NCI-H774 (cell line): Measurements from ENCODE around the gene SMARCD3.
A peak's percentile ranks its signal among the peaks of the same experiment; 100 is the strongest.

ENCODE experiments used
- DNase-seq: peaks from one replicate; lab custom pipeline; 2025; lab: John Stamatoyannopoulos, UW

Gene SMARCD3

DNA sequence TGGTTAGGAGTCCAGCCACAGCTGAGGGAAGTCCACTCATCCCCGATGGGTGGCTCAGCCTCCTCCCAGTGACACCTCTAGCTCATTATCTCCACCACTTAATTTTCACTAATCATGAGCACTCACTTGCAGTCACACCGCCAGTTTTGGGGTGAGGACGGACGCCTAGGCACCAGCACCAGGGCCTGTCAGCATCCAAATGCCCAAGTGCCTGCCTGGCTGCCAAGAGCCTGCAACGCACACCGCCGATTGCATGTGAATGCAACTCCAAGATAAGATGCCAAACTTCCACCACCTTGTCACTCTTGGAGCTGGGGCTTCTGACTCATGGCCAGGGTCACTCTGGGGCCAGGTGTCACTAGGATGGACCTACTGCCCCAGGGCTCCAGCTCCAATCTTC lies 24.4 kb upstream of the SMARCD3 start:
- DNase-seq, result no peak

DNA sequence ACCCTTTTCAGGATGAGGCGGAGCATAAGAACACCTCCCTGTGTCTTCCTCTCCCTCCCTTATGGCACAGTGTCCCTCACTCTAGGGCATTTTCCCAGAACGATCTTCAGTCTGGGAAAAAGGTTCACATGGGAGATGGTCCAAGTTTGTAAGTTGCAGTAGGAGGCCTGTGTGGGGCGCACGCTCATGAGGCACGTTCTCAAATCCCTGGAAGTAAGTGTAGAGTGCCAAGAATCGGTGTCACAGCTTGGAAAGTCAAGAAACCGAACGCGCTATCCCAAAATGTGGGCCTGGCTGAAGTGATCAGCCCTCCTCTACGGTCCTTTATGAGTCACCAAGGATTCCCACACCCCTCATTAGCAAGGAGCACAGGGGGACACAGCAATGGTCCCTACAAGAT lies 23.9 kb upstream of the SMARCD3 start:
- DNase-seq, result no peak

DNA sequence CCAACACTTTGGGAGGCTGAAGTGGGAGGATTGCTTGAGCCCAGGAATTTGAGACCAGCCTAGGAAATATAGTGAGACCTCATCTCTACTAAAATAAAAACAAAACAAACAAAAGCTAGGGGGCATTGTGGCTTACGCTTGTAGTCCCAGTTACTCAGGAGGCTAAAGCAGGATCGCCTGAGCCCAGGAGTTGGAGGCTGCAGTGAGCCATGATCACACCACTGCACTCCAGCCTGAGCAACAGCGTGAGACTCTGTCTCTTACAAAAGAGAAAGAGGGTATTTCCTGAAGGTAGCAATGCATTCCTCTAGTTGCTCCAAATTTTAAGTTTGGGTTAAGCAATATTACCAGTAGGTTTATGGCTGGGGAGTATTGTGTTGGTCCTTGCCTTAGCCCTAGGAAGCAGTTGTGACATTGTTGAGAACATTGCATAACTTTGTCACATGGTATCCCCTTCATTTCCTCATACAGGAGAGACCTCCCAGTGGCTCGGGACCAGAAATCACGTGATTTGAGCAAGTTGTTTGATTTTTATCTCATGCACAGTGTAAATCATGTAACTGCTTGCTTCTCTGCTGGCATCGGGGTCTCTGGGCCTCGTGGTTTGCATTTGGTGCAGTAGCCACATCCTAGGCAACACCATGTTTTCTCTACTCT lies 23.3 kb upstream of the SMARCD3 start:
- no peak for DNase-seq

DNA sequence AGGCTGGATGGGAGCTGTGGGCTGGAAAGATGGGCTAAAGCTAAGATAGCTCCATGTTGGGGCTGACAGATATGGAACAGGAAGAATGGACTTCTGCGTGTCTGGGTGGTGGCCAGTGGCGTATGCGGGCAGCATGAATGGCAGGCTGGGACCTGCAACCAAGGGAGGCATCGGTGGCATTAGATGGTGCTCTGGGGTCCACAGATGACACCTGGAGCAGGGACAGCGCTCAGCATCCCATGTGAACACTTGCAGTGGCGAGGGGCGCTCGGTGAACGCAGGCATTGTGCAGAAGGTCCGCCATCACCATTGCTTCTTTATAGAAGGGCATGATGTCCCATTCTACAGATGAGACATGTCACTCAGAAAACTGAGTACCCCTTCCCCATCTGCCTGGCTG lies 21.0 kb upstream of the SMARCD3 start:
- no peak for DNase-seq

DNA sequence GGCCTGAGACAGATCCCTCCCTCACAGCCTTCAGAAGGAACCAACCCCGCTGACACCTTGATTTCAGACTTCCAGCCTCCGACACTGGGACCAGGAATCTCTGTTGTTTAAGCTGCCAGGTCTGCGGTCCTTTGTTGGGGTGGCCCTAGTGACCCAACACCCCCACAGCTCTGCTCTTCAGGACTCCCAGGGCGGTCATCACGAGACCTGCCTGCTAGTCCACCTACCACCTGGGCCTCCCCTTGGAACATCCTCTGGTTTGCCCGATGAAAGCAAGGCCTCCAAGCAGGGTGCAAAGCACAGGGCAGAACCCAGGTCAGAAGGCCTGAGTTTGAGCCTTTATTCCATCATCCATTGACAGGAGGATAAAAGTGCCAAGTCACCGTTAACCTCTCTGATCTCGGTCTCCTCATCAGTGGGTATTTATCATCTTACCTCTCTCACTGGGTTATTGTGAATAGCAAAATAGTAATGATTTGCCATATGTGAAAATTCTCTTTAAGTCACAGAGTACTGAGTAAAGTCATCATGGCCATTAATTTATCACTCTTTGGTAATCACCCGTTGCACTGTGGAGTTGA lies 16.9 kb upstream of the SMARCD3 start:
- DNase-seq, result no peak

DNA sequence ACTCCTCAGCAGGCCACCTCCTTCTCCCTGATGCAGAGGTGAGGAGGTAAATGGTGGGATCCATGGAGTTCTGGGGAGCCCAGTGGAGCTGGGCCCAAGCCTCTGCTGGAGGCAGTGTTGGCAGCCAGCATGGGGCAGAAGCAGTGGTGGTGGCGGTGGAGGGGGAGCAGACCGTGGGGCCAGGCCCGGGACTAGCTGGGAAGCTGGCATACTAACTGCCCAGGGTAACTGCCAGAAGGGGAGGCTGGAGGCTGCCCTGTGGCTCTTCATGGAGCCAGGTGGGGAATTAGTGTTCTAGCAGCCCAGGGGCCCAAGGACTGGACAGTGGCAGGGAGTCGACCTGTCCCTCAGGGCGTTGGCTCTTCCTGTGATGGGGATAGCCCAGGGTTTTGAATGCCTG lies 16.1 kb upstream of the SMARCD3 start:
- no peak for DNase-seq

DNA sequence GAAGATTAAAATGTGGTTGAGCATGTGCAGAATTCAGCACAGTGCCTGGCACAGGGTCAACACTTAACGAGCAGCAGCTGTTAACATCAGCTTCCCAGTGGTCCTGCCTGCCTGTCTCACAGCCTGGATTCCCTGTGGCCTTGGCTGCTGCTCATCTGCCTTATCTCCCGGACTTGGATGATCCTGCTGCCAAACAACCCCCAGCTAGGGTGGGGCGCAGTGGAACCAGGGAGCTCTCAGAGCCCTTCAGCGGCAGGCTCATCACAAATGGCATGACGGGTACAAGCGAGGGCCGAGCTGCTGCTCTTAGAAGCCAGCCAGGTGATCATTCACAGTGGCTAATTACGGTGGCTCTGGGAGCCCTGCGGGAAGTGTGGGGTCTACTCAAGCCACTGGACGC lies 13.0 kb upstream of the SMARCD3 start:
- DNase-seq, result no peak

DNA sequence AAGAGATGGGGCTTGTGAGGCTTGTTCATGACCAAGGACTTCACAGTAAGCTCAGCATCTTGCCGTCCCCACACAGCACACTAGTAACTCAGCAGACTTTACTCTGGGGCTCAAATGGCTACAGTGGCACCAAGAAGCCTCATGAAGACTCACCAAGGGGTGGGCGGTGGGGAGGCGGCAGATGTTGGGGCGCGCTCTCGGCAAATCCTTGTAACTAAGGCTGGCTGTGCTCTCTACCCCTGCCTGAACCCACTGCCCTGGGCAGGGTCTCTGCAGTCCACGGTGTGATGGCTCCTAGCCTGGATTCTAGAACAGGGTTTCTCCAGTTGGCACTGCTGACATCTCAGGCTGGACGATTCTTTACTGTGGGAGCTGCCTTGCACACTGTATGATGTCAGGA lies 12.4 kb upstream of the SMARCD3 start:
- no peak for DNase-seq

DNA sequence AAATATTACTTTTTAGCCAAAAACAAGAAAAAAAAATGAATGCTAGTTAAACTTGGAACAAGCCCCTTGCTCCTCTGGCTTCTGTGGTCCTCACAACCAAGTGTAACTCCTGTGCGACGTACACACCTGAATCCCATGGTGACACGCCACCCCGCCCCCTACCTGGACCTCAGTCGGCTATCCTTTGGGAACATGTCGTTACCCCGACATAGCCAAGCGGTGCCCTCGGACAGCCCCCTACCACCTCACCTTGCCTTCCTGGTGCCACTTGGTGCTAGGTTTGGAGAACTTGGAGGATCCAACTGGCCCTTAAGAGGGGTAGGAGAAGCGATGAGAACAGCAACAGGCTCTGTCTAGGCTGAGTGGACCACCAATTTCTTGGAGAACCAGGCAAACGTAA lies 12.0 kb upstream of the SMARCD3 start:
- no peak for DNase-seq

DNA sequence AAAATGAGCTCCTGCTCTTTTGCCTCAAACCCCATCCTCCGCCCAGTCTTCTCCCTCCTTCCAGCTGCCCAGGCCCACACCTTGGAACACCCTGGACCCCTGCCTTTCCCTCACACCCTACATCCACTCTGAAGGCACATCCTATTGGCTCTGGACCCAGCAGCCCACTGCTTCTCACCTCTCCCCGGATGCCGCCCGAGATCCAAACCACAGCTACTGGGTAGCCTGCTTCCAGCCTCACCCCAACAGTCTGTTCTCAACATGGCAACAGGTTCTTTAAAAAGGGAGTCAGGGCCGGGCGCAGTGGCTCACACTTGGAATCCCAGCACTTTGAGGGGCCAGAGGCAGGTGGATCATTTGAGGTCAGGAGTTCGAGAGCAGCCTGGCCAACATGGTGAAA lies 9.5 kb upstream of the SMARCD3 start:
- DNase-seq, result no peak

DNA sequence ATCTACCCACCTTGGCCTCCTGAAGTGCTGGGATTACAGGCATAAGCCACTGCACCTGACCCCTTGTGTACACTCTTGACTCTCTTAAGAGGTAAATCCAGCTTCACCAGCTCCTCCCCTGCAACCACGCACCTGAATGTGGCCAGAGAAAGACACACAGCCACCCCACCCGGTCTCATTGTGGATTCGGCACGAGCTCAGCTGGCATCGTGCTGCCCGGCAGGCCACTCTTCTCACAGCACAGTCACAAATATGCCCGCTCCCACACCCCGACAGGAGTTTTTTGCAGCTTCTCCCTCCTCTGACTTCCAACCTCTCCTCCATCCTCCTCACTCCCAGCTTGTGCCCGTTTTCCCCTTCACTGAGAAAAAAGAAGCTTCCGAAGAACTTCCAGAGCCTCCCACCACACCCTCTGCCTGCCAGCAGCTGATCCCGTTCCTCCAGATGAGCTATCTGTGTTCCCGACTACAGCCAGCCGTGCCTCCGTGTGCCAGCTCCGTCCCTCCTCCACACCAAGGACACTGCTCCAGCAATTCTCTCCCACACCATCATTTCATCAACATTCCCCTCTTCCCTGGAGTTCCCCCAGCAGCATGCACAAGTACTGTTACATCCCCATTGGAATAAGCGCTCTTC lies 8.0 kb upstream of the SMARCD3 start:
- no peak for DNase-seq

DNA sequence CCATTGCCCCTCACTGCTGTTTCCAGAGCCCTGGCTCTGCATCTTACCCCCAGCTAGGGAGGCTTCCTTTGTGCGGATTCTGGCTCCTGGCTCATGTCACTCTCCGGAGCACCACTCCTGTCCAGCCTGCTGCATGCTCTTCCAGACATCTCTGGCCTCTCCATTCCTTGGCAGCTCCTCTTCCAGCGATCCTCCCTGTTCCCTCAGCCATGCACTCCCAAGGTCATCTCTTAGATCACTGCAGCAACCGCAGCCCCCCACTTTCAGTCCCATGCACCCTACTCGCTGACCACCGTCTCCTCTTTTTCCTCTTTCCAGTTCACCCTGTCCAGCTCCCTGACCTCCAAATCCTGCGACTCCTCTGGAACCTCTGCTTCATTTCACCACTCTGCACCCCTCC lies 6.9 kb upstream of the SMARCD3 start:
- DNase-seq, result no peak

DNA sequence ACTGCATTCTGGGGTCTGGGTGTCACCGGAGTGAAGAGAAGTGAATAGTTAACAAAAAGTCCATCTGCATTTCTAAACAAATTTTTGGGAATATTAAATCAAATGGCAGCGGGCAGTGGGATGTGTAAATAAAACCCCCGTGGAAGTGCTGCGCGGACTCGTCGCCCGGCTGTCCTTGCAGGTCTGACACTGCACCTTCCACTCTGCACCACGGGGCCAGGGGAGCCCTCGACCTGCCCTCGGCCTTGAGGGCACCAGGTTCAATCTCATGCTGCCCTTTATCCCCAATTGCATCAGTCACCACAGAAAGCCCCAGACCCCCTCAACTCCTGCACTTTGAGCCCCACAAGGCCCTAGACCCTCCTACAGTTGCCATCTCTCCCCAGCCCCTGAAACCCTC lies 6.4 kb upstream of the SMARCD3 start:
- DNase-seq, result no peak

DNA sequence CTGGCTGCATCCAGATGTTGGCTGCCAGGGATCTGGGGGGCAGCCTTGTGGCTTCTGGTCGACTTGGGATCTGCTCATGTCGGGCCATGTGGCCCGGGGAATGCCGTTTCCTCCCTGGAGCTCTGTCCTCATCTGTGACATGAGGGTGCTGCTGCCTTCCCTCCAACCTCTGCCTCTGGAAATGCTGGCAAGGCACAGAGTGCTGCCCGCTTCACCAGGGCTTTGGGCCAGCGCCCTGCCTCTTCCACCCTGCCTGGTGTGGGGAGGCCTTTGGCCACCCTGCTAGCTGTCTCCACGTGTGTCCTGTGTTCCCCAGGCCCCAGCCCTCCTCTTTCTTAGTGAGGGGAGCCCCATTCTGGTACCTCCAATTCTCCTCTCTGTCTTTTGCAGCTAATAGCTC lies 5.8 kb upstream of the SMARCD3 start:
- DNase-seq, result no peak

DNA sequence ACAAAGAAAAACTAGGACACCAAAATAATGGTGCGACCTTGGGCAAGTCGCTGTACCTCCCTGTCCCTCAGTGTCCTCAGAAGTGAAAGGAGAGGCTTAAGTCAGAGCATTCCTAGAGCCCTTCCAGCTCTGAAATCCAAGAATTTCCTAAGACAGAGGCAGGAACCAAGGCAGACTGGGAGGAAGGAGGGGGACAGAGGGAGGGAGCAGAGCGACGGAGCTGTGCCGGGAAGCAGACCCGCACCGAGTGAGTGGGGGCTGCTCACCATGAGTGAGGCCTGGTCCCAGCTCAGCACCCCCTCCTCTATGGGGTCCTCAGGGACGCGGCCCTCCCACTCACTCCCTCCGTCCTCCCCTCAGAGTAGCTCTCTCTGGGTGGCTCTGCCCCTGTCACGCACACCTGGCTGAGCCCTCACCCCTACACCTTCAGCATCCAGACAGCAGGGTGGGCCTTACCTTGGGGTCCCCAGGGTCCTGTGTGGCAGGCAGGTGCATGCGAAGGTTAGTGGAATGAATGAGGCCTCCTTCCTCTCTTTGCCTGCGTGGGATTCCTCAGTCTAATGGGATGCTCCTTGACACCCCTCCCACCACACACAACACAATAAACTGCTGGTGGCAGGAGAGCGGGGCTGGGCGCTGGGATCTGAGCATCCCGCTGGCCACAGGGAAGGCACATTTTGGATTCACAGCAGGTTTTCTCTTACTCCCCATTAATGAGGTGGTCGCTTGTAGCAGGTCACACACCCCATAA lies 4.6 kb upstream of the SMARCD3 start:
- no peak for DNase-seq

DNA sequence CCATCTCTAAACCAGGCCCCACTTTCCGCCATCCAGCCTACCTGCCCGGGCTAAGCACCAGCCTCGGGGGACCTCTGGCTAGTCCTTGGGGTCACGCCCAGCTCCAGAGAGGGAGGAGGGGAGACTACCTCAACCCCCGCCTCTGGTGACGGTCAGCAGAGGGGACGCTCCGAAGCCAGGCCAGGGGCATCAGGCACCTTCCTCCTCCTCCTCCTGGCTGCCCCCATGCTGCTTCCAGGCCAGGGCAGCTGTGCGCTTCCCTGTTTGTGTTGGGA lies 4.0 kb upstream of the SMARCD3 start:
- no peak for DNase-seq

DNA sequence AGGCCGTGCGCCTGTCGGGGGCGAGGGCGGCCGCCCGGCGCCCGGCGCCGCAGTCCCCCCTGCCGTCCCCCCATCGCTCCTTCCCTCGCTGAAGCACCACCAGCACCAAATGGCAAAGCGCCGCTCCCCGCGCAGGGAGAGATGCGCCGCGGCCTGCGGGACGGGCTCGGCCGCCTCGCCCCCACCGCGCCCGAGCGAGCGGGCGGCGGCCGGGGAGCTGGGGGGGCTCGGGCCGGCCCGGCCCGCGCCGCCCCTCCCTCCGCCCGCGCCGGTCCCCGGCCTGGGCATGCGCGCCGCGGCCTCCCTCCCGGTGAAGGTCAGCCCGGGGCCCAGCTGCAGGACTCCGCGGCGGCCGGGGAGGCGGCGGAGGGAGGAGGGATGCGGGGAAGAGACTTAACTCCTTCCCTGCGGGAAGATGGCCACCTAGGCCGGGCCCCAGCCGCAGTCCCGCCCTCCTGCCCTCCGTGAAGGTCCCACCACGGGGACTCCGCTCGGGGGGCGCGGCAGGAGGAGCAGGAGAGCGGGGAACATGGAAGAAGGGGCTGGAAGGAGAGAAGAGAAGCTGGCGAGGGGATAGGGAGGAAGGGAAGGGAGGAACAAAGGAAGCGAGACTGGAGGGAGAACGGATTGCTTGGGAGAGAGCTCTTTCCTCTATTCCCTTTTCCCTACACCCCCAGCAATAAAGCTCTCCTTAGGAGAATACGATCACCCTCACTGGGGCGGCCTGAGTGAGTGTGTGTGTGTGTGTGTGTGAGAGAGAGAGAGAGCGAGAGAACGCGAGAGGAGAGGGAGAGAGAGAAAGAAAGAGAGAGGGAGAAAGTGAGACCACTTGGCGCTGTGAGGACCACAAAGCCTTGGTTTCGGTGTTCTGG lies 3.4 kb upstream of the SMARCD3 start:
- peak; percentile 75 for DNase-seq

DNA sequence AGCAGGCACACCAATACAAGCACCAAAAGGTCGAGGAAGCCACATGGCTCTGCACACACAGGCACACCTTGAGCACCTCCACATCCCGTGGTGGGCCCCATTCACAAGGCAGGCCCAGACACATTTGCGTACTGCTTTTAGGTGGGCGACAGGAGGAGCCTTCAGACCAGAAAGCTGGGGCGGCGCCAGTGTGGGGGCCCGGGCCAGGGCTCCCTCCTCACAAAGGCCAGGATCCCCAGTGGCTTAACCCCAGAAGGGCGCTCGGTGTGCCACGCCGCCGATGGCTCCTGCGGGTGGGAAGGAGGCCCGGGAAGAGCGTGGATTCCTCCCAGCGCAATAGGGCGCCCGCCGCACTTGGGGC lies 2.8 kb upstream of the SMARCD3 start:
- no peak for DNase-seq

DNA sequence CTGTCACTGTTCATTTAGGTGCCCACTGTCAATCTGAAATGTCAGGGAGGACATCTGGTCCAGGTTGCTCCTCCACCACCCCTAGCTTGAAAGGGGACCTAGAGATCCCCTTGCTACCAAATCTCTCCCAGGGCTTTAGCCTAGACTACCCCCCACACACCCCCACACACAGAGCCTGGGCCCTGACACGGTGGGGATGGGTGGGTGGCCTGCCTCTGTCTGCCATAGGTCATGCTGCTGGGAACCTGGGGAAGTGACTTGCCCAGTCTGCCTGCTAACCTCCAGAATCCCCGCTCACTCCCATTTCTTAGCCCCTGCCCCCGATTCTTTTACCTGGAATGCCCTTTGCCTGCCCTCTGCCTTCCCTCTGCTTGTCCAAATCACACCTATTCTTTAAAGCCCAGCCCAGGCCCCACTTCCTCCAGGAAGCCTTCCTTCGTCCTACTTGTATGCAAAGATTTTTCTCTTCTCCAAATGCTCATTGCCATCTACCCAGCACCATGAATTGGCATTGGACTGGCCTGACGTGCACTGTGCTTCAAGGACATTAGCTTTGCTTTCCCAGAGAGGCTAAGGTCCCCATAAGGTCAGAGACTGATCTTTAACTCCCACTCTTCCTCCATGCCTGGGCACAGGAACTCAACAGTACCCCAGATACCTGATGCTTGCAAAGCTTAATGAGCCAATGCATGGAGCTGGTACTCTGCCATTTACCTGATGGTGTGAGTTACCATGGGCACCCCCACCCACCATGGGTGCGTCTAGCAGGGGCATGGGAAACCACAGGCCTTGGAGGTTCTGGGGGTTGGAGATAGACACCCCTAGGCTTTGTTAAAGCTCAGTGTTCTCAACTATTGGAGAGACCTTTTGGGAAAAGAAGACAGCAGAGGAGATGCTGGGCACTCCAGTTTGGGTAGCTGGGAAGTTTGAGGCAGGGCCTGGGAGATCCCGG lies 2.0 kb upstream of the SMARCD3 start:
- DNase-seq, result no peak

DNA sequence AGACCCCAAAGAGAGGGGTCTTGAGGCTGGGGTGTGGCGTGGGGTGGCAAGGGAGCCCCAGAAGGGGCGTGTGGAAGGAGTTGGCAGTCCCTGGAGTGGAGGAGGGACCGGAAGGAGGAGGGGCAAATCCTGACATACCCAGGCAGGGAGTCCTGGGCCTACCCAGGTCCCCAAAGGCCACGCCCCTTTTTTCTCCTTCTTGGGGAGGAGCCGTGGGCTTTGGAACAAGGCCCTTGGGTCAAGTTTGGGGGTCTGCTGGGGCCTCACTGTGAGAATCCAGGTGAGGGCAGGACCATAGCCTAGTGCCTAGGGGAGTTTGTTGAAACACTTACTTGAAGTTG lies 1.2 kb upstream of the SMARCD3 start:
- DNase-seq, result no peak

DNA sequence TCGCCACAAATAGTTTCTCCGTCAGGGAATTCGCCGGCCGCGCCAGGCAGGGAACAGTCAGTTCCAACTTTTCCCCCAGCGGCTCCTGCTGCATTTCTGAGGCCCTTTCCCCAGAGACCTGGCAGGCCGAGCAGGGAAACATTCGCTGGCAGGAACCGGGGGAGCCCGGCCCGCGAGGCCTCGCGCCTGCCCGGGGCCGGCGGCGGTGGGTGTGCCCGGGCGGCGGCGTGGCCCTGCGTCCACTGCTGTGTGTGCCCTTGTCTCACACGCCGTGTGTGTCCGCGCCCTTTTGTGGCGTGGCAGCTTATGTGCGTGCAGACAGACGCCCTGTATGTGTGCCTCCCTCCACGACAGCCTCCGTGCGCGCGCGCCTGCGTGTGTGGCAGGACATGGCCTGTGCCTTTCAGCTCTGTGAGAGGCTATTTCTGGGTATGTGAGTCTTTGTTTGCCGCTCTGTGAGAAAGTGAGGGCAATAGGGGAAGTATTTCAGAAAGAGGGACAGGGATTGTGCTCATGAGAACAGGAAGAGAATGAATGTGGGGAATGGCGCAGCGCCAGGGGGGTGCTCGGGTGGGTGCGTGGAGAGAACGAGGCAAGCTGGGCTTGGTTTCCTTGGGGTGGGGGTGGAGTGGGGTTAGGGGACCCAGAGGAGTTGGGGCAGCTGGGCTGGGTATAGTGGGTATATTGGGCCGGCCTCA lies 689 bp upstream of the SMARCD3 start:
- DNase-seq, result no peak
